Measurements from ENCODE around the gene TMEM179B. TPM values are rescaled to one million over a fixed set of nuclear protein-coding genes. Genes with fewer than 3 reads are reported as not detected.

TMEM179B gene
- total and polyA plus RNA-seq, 2 of the 13 experiments (the other 11 are each of a cell fraction or from before 2014, with no cell fraction given): 24.8 to 25.7 TPM

DNA sequence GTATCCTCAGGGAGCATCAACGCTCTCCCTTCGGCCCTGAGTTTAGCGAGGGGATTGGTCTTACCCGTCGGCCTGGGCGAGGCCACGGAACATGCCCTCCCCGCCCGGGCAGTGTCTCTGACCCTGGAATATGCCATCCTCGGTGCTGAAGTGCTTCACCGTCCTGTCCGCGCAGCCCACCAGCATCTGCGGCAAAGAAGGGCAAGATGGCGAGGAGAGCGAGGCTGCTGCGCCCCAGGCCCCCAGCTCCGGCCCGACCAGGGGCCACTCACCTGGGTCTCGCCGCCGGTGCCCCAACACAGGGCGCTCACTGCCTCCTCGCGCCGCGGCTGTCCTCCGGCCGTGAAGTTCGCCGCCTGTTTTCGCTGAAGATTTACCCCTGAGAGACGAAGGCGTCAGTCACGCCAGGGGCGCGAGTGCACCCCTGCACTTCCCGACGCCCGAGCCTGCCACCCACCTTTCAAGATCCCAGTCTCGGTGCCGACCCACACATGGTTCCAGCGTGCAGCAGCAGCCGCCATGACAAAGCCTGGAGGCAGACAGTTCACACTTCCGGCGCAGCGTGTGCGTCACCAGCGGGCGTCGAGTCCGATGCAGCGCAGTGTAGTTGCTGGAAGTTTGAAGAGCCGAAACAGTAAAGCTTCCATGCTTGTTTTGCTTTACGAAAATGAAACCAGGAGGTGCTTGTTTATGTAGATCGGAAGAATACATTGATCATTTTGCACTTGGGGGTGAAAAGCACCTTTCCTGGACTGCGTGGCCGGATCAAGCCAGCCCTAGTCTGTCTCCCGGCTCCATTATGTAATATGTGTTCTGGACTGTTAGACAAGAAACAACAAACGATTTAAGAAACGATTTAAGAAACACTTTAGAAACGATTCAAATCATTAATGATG is 52.1 kb downstream of the TMEM179B start, which contains the start of gene WDR74 (continued):
- TF ChIP-seq, protein P1, sequence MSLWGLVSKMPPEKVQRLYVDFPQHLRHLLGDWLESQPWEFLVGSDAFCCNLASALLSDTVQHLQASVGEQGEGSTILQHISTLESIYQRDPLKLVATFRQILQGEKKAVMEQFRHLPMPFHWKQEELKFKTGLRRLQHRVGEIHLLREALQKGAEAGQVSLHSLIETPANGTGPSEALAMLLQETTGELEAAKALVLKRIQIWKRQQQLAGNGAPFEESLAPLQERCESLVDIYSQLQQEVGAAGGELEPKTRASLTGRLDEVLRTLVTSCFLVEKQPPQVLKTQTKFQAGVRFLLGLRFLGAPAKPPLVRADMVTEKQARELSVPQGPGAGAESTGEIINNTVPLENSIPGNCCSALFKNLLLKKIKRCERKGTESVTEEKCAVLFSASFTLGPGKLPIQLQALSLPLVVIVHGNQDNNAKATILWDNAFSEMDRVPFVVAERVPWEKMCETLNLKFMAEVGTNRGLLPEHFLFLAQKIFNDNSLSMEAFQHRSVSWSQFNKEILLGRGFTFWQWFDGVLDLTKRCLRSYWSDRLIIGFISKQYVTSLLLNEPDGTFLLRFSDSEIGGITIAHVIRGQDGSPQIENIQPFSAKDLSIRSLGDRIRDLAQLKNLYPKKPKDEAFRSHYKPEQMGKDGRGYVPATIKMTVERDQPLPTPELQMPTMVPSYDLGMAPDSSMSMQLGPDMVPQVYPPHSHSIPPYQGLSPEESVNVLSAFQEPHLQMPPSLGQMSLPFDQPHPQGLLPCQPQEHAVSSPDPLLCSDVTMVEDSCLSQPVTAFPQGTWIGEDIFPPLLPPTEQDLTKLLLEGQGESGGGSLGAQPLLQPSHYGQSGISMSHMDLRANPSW (CRISPR knock-in tag; IDR thresholded peaks at IDR 0.05; ENCODE audit: borderline replicate concordance): no peak
- TF ChIP-seq RBFOX2 (IDR thresholded peaks at IDR 0.05; ENCODE audit: low read depth, low read length): peak; percentile 88
- no peak for TF ChIP-seq SOX6 (IDR thresholded peaks at IDR 0.05)
- peak; percentile 45; the same call in 1 of the 2 replicates for TF ChIP-seq SOX6 (CRISPR knock-in tag; IDR thresholded peaks at IDR 0.05)
- TF ChIP-seq ZNF570 (CRISPR knock-in tag; IDR thresholded peaks at IDR 0.05; ENCODE audit: borderline replicate concordance): no peak
- TF ChIP-seq ZNF552 (CRISPR knock-in tag; IDR thresholded peaks at IDR 0.05; ENCODE audit: borderline replicate concordance): no peak
- TF ChIP-seq ZKSCAN1 (IDR thresholded peaks at IDR 0.05; ENCODE audit: low read length): peak; percentile 31; the same call in 1 of the 2 replicates
- no peak for TF ChIP-seq ZNF432 (CRISPR knock-in tag; IDR thresholded peaks at IDR 0.05; ENCODE audit: borderline replicate concordance)
- TF ChIP-seq, protein P2, sequence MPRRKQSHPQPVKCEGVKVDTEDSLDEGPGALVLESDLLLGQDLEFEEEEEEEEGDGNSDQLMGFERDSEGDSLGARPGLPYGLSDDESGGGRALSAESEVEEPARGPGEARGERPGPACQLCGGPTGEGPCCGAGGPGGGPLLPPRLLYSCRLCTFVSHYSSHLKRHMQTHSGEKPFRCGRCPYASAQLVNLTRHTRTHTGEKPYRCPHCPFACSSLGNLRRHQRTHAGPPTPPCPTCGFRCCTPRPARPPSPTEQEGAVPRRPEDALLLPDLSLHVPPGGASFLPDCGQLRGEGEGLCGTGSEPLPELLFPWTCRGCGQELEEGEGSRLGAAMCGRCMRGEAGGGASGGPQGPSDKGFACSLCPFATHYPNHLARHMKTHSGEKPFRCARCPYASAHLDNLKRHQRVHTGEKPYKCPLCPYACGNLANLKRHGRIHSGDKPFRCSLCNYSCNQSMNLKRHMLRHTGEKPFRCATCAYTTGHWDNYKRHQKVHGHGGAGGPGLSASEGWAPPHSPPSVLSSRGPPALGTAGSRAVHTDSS (CRISPR knock-in tag; conservative IDR thresholded peaks at IDR 0.05): no peak
- TF ChIP-seq, protein P3, sequence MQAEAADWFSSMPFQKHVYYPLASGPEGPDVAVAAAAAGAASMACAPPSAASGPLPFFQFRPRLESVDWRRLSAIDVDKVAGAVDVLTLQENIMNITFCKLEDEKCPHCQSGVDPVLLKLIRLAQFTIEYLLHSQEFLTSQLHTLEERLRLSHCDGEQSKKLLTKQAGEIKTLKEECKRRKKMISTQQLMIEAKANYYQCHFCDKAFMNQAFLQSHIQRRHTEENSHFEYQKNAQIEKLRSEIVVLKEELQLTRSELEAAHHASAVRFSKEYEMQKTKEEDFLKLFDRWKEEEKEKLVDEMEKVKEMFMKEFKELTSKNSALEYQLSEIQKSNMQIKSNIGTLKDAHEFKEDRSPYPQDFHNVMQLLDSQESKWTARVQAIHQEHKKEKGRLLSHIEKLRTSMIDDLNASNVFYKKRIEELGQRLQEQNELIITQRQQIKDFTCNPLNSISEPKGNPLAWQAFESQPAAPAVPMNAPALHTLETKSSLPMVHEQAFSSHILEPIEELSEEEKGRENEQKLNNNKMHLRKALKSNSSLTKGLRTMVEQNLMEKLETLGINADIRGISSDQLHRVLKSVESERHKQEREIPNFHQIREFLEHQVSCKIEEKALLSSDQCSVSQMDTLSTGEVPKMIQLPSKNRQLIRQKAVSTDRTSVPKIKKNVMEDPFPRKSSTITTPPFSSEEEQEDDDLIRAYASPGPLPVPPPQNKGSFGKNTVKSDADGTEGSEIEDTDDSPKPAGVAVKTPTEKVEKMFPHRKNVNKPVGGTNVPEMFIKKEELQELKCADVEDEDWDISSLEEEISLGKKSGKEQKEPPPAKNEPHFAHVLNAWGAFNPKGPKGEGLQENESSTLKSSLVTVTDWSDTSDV (CRISPR knock-in tag; IDR thresholded peaks at IDR 0.05): no peak; the same call in 1 of the 2 replicates
- TF ChIP-seq ZNF296 (CRISPR knock-in tag; conservative IDR thresholded peaks at IDR 0.05): 0 out of 2 replicates have a peak, but pooled peaks have one; percentile 22
- TF ChIP-seq RORA (CRISPR knock-in tag; IDR thresholded peaks at IDR 0.05): no peak
- no peak for TF ChIP-seq EHMT2 (IDR thresholded peaks at IDR 0.05; ENCODE audit: borderline replicate concordance, low read depth, low read length)
- TF ChIP-seq CCDC6 (CRISPR knock-in tag; IDR thresholded peaks at IDR 0.05): 0 out of 2 replicates have a peak, but pooled peaks have one; percentile 20
- TF ChIP-seq, protein P4, sequence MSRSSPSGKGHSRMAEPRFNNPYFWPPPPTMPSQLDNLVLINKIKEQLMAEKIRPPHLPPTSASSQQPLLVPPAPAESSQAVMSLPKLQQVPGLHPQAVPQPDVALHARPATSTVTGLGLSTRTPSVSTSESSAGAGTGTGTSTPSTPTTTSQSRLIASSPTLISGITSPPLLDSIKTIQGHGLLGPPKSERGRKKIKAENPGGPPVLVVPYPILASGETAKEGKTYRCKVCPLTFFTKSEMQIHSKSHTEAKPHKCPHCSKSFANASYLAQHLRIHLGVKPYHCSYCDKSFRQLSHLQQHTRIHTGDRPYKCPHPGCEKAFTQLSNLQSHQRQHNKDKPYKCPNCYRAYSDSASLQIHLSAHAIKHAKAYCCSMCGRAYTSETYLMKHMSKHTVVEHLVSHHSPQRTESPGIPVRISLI (CRISPR knock-in tag; IDR thresholded peaks at IDR 0.05; ENCODE audit: borderline replicate concordance): peak; percentile 54
- TF ChIP-seq, protein P5, sequence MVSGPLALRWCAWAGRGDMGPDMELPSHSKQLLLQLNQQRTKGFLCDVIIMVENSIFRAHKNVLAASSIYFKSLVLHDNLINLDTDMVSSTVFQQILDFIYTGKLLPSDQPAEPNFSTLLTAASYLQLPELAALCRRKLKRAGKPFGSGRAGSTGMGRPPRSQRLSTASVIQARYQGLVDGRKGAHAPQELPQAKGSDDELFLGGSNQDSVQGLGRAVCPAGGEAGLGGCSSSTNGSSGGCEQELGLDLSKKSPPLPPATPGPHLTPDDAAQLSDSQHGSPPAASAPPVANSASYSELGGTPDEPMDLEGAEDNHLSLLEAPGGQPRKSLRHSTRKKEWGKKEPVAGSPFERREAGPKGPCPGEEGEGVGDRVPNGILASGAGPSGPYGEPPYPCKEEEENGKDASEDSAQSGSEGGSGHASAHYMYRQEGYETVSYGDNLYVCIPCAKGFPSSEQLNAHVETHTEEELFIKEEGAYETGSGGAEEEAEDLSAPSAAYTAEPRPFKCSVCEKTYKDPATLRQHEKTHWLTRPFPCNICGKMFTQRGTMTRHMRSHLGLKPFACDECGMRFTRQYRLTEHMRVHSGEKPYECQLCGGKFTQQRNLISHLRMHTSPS (CRISPR knock-in tag; IDR thresholded peaks at IDR 0.05; ENCODE audit: low read depth): no peak
- no peak for TF ChIP-seq STAG1 (CRISPR knock-in tag; IDR thresholded peaks at IDR 0.05)
